Measurements from ENCODE around the gene GLMP. TPM values are rescaled to one million over a fixed set of nuclear protein-coding genes. Genes with fewer than 3 reads are reported as not detected.

The GLMP gene
- total RNA-seq, 5 donors from 2014 or later (not counting 1 experiment from before 2014, with no cell fraction given), result 18.7 to 25.4 (median 24.1) TPM

DNA sequence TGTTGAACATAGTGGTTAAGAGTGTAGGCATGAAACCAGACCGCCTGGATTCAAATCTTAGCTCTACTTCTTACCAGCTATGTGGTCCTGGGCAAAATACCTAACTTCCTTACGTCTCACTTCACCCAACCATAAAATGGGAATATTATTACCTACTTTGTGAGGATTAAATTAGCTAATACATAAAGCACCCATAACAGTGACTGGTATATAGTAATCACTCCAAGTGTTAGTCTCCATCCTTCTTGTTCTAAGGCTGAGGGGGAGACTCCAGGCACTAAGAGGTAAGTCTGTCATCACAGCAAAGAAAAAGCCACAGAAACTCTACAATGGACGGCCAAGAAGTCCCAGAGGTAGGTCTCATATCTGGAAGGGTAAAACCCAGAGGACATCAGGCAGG is 15.6 kb downstream of the GLMP start:
- Mint-ChIP-seq H3K4me1 (peaks cover 39 to 44% (median 41%) of the 10 kb centered on the region in 3 donors), H3K9me3 (no peaks in the 10 kb centered on the region), H3K27ac (no peak overlapping the region), H3K4me3 (peak overlapping the region in 1 of 3 donors; percentile 4), H3K27me3 (no peaks in the 10 kb centered on the region), H3K36me3 (peaks cover 29% of the 10 kb centered on the region)
- ChIA-PET POLR2A (interaction anchor here (0.6 kb wide), 3 partner anchors 40 to 461 kb away, joined by 3 read pairs; partner anchors contain the start of gene MRPL24 (in 1 of the 2)), CTCF (no interaction called here)
- Histone ChIP-seq H3K27ac (ENCODE audit: low read length) (no peak overlapping the region), H3K4me3 (ENCODE audit: control insufficient read depth in 1 of 2, extremely low read depth in 1 of 2, low read length in 1 of 2) (no peak overlapping the region), H3K4me1 (ENCODE audit: control insufficient read depth in 1 of 2, extremely low read depth in 1 of 2, insufficient read depth in 2 of 2, low read length in 2 of 2) (peaks cover 12 to 27% of the 10 kb centered on the region in 2 experiments), H3K9me3 (no peaks in the 10 kb centered on the region), H3K27me3 (replicated peaks in 1 of 2; ENCODE audit: control insufficient read depth in 2 of 2, extremely low read depth in 1 of 2, insufficient read depth in 2 of 2, low read length in 1 of 2) (no peaks in the 10 kb centered on the region), H3K36me3 (ENCODE audit: control insufficient read depth in 2 of 2, extremely low read depth in 1 of 2, insufficient read depth in 1 of 2, low read length in 1 of 2) (peaks cover 2 to 41% of the 10 kb centered on the region in 2 donors)
- WGBS (ENCODE audit: insufficient coverage), result no CpG with 5 or more reads among the region's 3 CpGs
- no peak for ATAC-seq (replicated peaks in 1 of 4)
- no peak for DNase-seq

GRCh38 chr1:156276966-156277381 is 18.5 kb downstream of the GLMP start:
- H3K27me3 Mint-ChIP-seq, result no peaks in the 10 kb centered on the region
- H3K36me3 ChIP-seq (ENCODE audit: control insufficient read depth in 2 of 2, extremely low read depth in 1 of 2, insufficient read depth in 1 of 2, low read length in 1 of 2), result peaks cover 4 to 68% of the 10 kb centered on the region in 2 donors
- no peak for ATAC-seq (replicated peaks in 1 of 4)
- POLR2A ChIA-PET, result no interaction called here
- H3K4me1 Mint-ChIP-seq, result peaks cover 18 to 21% (median 19%) of the 10 kb centered on the region in 3 donors
- peaks cover 5 to 11% of the 10 kb centered on the region in 2 experiments for H3K4me1 ChIP-seq (ENCODE audit: control insufficient read depth in 1 of 2, extremely low read depth in 1 of 2, insufficient read depth in 2 of 2, low read length in 2 of 2)
- H3K9me3 ChIP-seq, result no peaks in the 10 kb centered on the region
- H3K27ac ChIP-seq (ENCODE audit: low read length), result no peak overlapping the region
- CTCF ChIA-PET, result no interaction called here
- DNase-seq, result no peak
- no peak overlapping the region for H3K4me3 Mint-ChIP-seq
- 100% methylated on average over 3 of the region's 6 CpGs for WGBS (ENCODE audit: insufficient coverage)
- H3K27me3 ChIP-seq (replicated peaks in 1 of 2; ENCODE audit: control insufficient read depth in 2 of 2, extremely low read depth in 1 of 2, insufficient read depth in 2 of 2, low read length in 1 of 2), result no peaks in the 10 kb centered on the region
- H3K9me3 Mint-ChIP-seq, result no peaks in the 10 kb centered on the region
- H3K4me3 ChIP-seq (ENCODE audit: control insufficient read depth in 1 of 2, extremely low read depth in 1 of 2, low read length in 1 of 2), result no peak overlapping the region
- peaks cover 51% of the 10 kb centered on the region for H3K36me3 Mint-ChIP-seq
- no peak overlapping the region for H3K27ac Mint-ChIP-seq

GRCh38 chr1:156276532-156276931 is 18.9 kb downstream of the GLMP start:
- Histone ChIP-seq H3K9me3 (no peaks in the 10 kb centered on the region), H3K4me3 (ENCODE audit: control insufficient read depth in 1 of 2, extremely low read depth in 1 of 2, low read length in 1 of 2) (no peak overlapping the region), H3K27ac (ENCODE audit: low read length) (no peak overlapping the region), H3K4me1 (ENCODE audit: control insufficient read depth in 1 of 2, extremely low read depth in 1 of 2, insufficient read depth in 2 of 2, low read length in 2 of 2) (peaks cover 2 to 6% of the 10 kb centered on the region in 2 experiments), H3K27me3 (replicated peaks in 1 of 2; ENCODE audit: control insufficient read depth in 2 of 2, extremely low read depth in 1 of 2, insufficient read depth in 2 of 2, low read length in 1 of 2) (no peaks in the 10 kb centered on the region), H3K36me3 (ENCODE audit: control insufficient read depth in 2 of 2, extremely low read depth in 1 of 2, insufficient read depth in 1 of 2, low read length in 1 of 2) (peaks cover 4 to 73% of the 10 kb centered on the region in 2 donors)
- ChIA-PET POLR2A (no interaction called here), CTCF (no interaction called here)
- H3K4me3 Mint-ChIP-seq, result no peak overlapping the region
- peaks cover 16 to 17% (median 16%) of the 10 kb centered on the region in 3 donors for H3K4me1 Mint-ChIP-seq
- no peaks in the 10 kb centered on the region for H3K27me3 Mint-ChIP-seq
- H3K9me3 Mint-ChIP-seq, result no peaks in the 10 kb centered on the region
- H3K27ac Mint-ChIP-seq, result no peak overlapping the region
- no peak for ATAC-seq (replicated peaks in 1 of 4)
- no peak for DNase-seq
- peaks cover 54% of the 10 kb centered on the region for H3K36me3 Mint-ChIP-seq

DNA sequence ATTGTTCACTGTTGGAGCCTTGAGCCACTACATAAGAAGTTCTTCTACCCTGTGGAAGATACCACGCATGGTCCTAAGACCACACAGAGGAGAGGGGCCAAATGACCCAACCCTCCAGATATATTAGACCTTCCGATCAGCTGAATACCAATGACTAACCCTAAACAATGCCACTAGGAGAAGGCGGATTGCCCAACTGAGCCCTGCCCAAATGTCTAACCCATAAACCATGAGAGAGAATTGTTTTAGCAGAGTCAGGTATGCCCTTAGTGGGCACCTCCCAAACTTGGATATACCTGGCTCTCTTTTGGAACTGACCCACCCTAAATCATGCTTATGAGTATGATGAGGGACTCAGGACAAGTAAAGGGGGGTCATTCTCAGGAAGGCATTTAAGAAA is 25.2 kb downstream of the GLMP start:
- no peaks in the 10 kb centered on the region for H3K4me1 ChIP-seq (ENCODE audit: control insufficient read depth in 1 of 2, extremely low read depth in 1 of 2, insufficient read depth in 2 of 2, low read length in 2 of 2)
- H3K27ac Mint-ChIP-seq, result no peak overlapping the region
- H3K4me3 ChIP-seq (ENCODE audit: control insufficient read depth in 1 of 2, extremely low read depth in 1 of 2, low read length in 1 of 2), result no peak overlapping the region
- ATAC-seq (replicated peaks in 1 of 4), result no peak
- no peaks in the 10 kb centered on the region for H3K9me3 ChIP-seq
- H3K27me3 Mint-ChIP-seq, result no peaks in the 10 kb centered on the region
- no peak overlapping the region for H3K27ac ChIP-seq (ENCODE audit: low read length)
- no peak for DNase-seq
- peaks cover 25 to 87% of the 10 kb centered on the region in 2 donors for H3K36me3 ChIP-seq (ENCODE audit: control insufficient read depth in 2 of 2, extremely low read depth in 1 of 2, insufficient read depth in 1 of 2, low read length in 1 of 2)
- 100% methylated on average over 1 of the region's 3 CpGs for WGBS (ENCODE audit: insufficient coverage)
- H3K27me3 ChIP-seq (replicated peaks in 1 of 2; ENCODE audit: control insufficient read depth in 2 of 2, extremely low read depth in 1 of 2, insufficient read depth in 2 of 2, low read length in 1 of 2), result no peaks in the 10 kb centered on the region
- no peaks in the 10 kb centered on the region for H3K9me3 Mint-ChIP-seq
- peaks cover 69% of the 10 kb centered on the region for H3K36me3 Mint-ChIP-seq
- ChIA-PET CTCF (no interaction called here), POLR2A (no interaction called here)
- no peaks in the 10 kb centered on the region for H3K4me1 Mint-ChIP-seq
- H3K4me3 Mint-ChIP-seq, result no peak overlapping the region

DNA sequence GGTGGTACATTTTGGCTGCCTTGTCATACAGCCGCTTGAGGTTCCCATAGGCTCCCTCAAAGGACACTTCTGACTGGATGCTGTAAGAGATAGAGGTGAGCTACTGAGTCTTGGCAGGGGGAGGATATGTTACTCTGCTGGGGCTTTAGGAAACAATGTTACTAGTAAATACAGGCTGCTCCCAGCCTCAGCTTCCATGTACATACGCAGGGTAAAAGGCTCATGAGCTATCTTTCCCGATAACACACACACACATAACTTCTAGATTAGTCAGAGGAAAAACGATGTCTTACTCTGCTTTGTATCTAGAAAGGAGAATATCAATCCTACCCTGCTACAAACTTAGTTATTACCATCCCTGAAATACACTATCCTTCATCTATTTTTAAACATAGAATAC is 27.1 kb downstream of the GLMP start:
- H3K27ac Mint-ChIP-seq, result no peak overlapping the region
- peaks cover 66% of the 10 kb centered on the region for H3K36me3 Mint-ChIP-seq
- no peaks in the 10 kb centered on the region for H3K4me1 ChIP-seq (ENCODE audit: control insufficient read depth in 1 of 2, extremely low read depth in 1 of 2, insufficient read depth in 2 of 2, low read length in 2 of 2)
- no peak overlapping the region for H3K4me3 Mint-ChIP-seq
- ATAC-seq (replicated peaks in 1 of 4) (no peak), DNase-seq (no peak)
- H3K9me3 Mint-ChIP-seq, result no peaks in the 10 kb centered on the region
- ChIA-PET CTCF (no interaction called here), POLR2A (no interaction called here)
- no peaks in the 10 kb centered on the region for H3K9me3 ChIP-seq
- no peaks in the 10 kb centered on the region for H3K27me3 Mint-ChIP-seq
- no peaks in the 10 kb centered on the region for H3K27me3 ChIP-seq (replicated peaks in 1 of 2; ENCODE audit: control insufficient read depth in 2 of 2, extremely low read depth in 1 of 2, insufficient read depth in 2 of 2, low read length in 1 of 2)
- peaks cover 0 to 3% (median 0%) of the 10 kb centered on the region in 3 donors for H3K4me1 Mint-ChIP-seq
- no peak overlapping the region for H3K4me3 ChIP-seq (ENCODE audit: control insufficient read depth in 1 of 2, extremely low read depth in 1 of 2, low read length in 1 of 2)
- H3K27ac ChIP-seq (ENCODE audit: low read length), result no peak overlapping the region
- H3K36me3 ChIP-seq (ENCODE audit: control insufficient read depth in 2 of 2, extremely low read depth in 1 of 2, insufficient read depth in 1 of 2, low read length in 1 of 2), result peaks cover 21 to 83% of the 10 kb centered on the region in 2 donors
- 100% methylated on average over 1 of the region's 4 CpGs for WGBS (ENCODE audit: insufficient coverage)

GRCh38 chr1:156266051-156266450 is 29.4 kb downstream of the GLMP start:
- peaks cover 0 to 3% (median 0%) of the 10 kb centered on the region in 3 donors for H3K4me1 Mint-ChIP-seq
- ChIA-PET POLR2A (no interaction called here), CTCF (no interaction called here)
- H3K36me3 Mint-ChIP-seq, result peaks cover 65% of the 10 kb centered on the region
- no peak overlapping the region for H3K27ac Mint-ChIP-seq
- Histone ChIP-seq H3K4me3 (ENCODE audit: control insufficient read depth in 1 of 2, extremely low read depth in 1 of 2, low read length in 1 of 2) (no peak overlapping the region), H3K27ac (ENCODE audit: low read length) (no peak overlapping the region), H3K4me1 (ENCODE audit: control insufficient read depth in 1 of 2, extremely low read depth in 1 of 2, insufficient read depth in 2 of 2, low read length in 2 of 2) (no peaks in the 10 kb centered on the region), H3K36me3 (ENCODE audit: control insufficient read depth in 2 of 2, extremely low read depth in 1 of 2, insufficient read depth in 1 of 2, low read length in 1 of 2) (peaks cover 21 to 81% of the 10 kb centered on the region in 2 donors), H3K27me3 (replicated peaks in 1 of 2; ENCODE audit: control insufficient read depth in 2 of 2, extremely low read depth in 1 of 2, insufficient read depth in 2 of 2, low read length in 1 of 2) (no peaks in the 10 kb centered on the region), H3K9me3 (no peaks in the 10 kb centered on the region)
- no peak for ATAC-seq (replicated peaks in 1 of 4)
- H3K9me3 Mint-ChIP-seq, result no peaks in the 10 kb centered on the region
- no peaks in the 10 kb centered on the region for H3K27me3 Mint-ChIP-seq
- DNase-seq, result no peak
- H3K4me3 Mint-ChIP-seq, result no peak overlapping the region
- WGBS (ENCODE audit: insufficient coverage), result 88% methylated on average over 5 of the region's 13 CpGs

DNA sequence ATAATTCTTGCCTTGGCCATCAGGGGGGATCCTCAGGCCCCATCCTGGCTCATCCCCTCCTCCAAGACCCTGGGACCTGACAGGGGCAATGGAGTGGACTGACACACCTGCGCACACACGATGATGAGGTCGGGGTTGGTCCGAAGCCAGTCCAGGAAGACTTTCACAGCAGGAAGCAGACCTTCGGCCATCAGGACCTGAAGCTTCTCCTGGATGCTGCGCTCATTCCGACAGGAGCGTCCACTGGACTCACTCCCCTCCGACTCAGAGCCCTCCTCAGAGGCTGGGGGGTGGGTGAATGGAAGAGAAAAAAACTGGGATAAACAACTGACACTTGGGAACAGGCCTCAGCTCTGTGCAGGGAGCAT is 32.2 kb downstream of the GLMP start:
- Histone ChIP-seq H3K27me3 (replicated peaks in 1 of 2; ENCODE audit: control insufficient read depth in 2 of 2, extremely low read depth in 1 of 2, insufficient read depth in 2 of 2, low read length in 1 of 2) (no peaks in the 10 kb centered on the region), H3K36me3 (ENCODE audit: control insufficient read depth in 2 of 2, extremely low read depth in 1 of 2, insufficient read depth in 1 of 2, low read length in 1 of 2) (peaks cover 36 to 89% of the 10 kb centered on the region in 2 donors), H3K27ac (ENCODE audit: low read length) (no peak overlapping the region), H3K4me3 (ENCODE audit: control insufficient read depth in 1 of 2, extremely low read depth in 1 of 2, low read length in 1 of 2) (no peak overlapping the region), H3K4me1 (ENCODE audit: control insufficient read depth in 1 of 2, extremely low read depth in 1 of 2, insufficient read depth in 2 of 2, low read length in 2 of 2) (no peaks in the 10 kb centered on the region), H3K9me3 (no peaks in the 10 kb centered on the region)
- no peak overlapping the region for H3K4me3 Mint-ChIP-seq
- ChIA-PET POLR2A (no interaction called here), CTCF (interaction anchor here in 1 of 2 donors (0.5 kb wide), 1 partner anchor 121 kb away, joined by 6 read pairs; no protein-coding TSS in a partner anchor)
- H3K9me3 Mint-ChIP-seq, result no peaks in the 10 kb centered on the region
- H3K4me1 Mint-ChIP-seq, result peaks cover 0 to 7% (median 3%) of the 10 kb centered on the region in 3 donors
- no peak for DNase-seq
- H3K36me3 Mint-ChIP-seq, result peaks cover 71% of the 10 kb centered on the region
- H3K27ac Mint-ChIP-seq, result no peak overlapping the region
- 96% methylated on average over 9 of the region's 9 CpGs for WGBS (ENCODE audit: insufficient coverage)
- no peaks in the 10 kb centered on the region for H3K27me3 Mint-ChIP-seq
- no peak for ATAC-seq (replicated peaks in 1 of 4)
